ENCODE data around the gene TMEM229B. TPM values are rescaled to one million over a fixed set of nuclear protein-coding genes. Genes with fewer than 3 reads are reported as not detected.
A peak's percentile ranks its signal among the peaks of the same experiment; 100 is the strongest.

Gene TMEM229B
- total RNA-seq, 1 donor from 2014 or later: 9.8 TPM

- H3K36me3 ChIP-seq: no peaks in the 10 kb centered on the region
- intact Hi-C loops (cut with DNase I): no loop called here
Observed at GRCh38 chr14:67516676-67517075, 28.2 kb upstream of the TMEM229B start.

GRCh38 chr14:67515386-67516079 lies 27.0 kb upstream of the TMEM229B start:
- TF ChIP-seq POLR2A (IDR thresholded peaks at IDR 0.05): no peak
- TF ChIP-seq POLR2AphosphoS5 (IDR thresholded peaks at IDR 0.05; ENCODE audit: insufficient read depth in 1 of 2, low read depth in 1 of 2): no peak
- no peak for TF ChIP-seq CTCF (IDR thresholded peaks at IDR 0.05)
- no peak for DNase-seq (ENCODE audit: extremely low spot score in 2 of 2)
- intact Hi-C loops (cut with DNase I): no loop called here
- H3K4me1 ChIP-seq: peaks cover 16% of the 10 kb centered on the region
- H3K4me3 ChIP-seq: peak overlapping the region; percentile 75 to 86
- H3K27me3 ChIP-seq: no peaks in the 10 kb centered on the region
- H3K9me3 ChIP-seq: no peaks in the 10 kb centered on the region
- H3K36me3 ChIP-seq: no peaks in the 10 kb centered on the region
- H3K27ac ChIP-seq: peak overlapping the region; percentile 68

More at GRCh38 chr14:67516676-67517075, 28.2 kb upstream of the TMEM229B start:
- H3K27ac ChIP-seq: no peak overlapping the region
- no peaks in the 10 kb centered on the region for H3K9me3 ChIP-seq
- peaks cover 16% of the 10 kb centered on the region for H3K4me1 ChIP-seq
- no peaks in the 10 kb centered on the region for H3K27me3 ChIP-seq
- TF ChIP-seq POLR2AphosphoS5 (IDR thresholded peaks at IDR 0.05; ENCODE audit: insufficient read depth in 1 of 2, low read depth in 1 of 2): no peak
- no peak for TF ChIP-seq CTCF (IDR thresholded peaks at IDR 0.05)
- no peak for TF ChIP-seq POLR2A (IDR thresholded peaks at IDR 0.05)
- no peak overlapping the region for H3K4me3 ChIP-seq
- DNase-seq (ENCODE audit: extremely low spot score in 2 of 2): no peak

- no peak for DNase-seq (ENCODE audit: extremely low spot score in 2 of 2)
- TF ChIP-seq POLR2AphosphoS5 (IDR thresholded peaks at IDR 0.05; ENCODE audit: insufficient read depth in 1 of 2, low read depth in 1 of 2) (no peak), CTCF (IDR thresholded peaks at IDR 0.05) (no peak), POLR2A (IDR thresholded peaks at IDR 0.05) (no peak)
- Histone ChIP-seq H3K4me1 (peaks cover 16% of the 10 kb centered on the region), H3K27me3 (no peaks in the 10 kb centered on the region), H3K4me3 (peak overlapping the region; percentile 75 to 86), H3K36me3 (no peaks in the 10 kb centered on the region), H3K27ac (peak overlapping the region; percentile 68), H3K9me3 (no peaks in the 10 kb centered on the region)
- intact Hi-C loops (cut with DNase I): no loop called here
Observed at GRCh38 chr14:67514650-67515385, 26.3 kb upstream of the TMEM229B start.

- Histone ChIP-seq H3K36me3 (no peaks in the 10 kb centered on the region), H3K4me3 (peak overlapping the region; percentile 75 to 86), H3K27ac (peak overlapping the region; percentile 68), H3K27me3 (no peaks in the 10 kb centered on the region), H3K4me1 (peaks cover 16% of the 10 kb centered on the region), H3K9me3 (no peaks in the 10 kb centered on the region)
- no peak for DNase-seq (ENCODE audit: extremely low spot score in 2 of 2)
- TF ChIP-seq POLR2AphosphoS5 (IDR thresholded peaks at IDR 0.05; ENCODE audit: insufficient read depth in 1 of 2, low read depth in 1 of 2): no peak
- intact Hi-C loops (cut with DNase I): no loop called here
Observed at GRCh38 chr14:67514203-67514607, 25.7 kb upstream of the TMEM229B start.

- Histone ChIP-seq H3K27ac (peak overlapping the region; percentile 68), H3K9me3 (no peaks in the 10 kb centered on the region), H3K27me3 (no peaks in the 10 kb centered on the region), H3K4me3 (peak overlapping the region; percentile 75 to 86), H3K36me3 (no peaks in the 10 kb centered on the region), H3K4me1 (peaks cover 16% of the 10 kb centered on the region)
- no peak for DNase-seq (ENCODE audit: extremely low spot score in 2 of 2)
- intact Hi-C loops (cut with DNase I): no loop called here
- TF ChIP-seq POLR2AphosphoS5 (IDR thresholded peaks at IDR 0.05; ENCODE audit: insufficient read depth in 1 of 2, low read depth in 1 of 2) (no peak), POLR2A (IDR thresholded peaks at IDR 0.05) (no peak), CTCF (IDR thresholded peaks at IDR 0.05) (no peak)
Observed at GRCh38 chr14:67513631-67514108, 25.1 kb upstream of the TMEM229B start.

Data from vagina (tissue), 2 donors.